Measurements from ENCODE around the gene SORBS1.
A peak's percentile ranks its signal among the peaks of the same experiment; 100 is the strongest.

The SORBS1 gene

DNA sequence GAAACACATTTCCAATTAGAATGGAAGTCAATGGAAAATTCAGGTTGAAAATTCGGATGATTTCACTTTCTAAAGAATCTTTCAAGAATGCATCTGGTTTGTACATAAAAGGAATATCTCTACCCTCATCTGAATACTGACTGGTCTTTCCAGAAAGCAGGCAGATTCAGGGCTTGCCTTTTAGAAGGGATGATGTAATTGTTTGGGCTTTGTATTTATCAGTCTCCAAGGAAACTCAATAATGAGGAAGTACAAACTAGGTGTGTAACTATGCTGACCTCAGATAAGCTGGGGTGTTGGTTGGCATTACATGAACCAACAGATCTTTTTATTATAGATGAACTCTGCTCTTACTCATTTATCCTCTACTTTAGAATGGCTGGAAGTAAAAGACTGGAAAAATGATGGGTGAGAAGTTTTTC is 294.5 kb downstream of the SORBS1 start:
- Histone ChIP-seq H3K4me3 (ENCODE audit: low read depth, low read length) (no peak overlapping the region), H3K27ac (ENCODE audit: extremely low read depth, low read depth, low read length) (no peak overlapping the region), H3K4me1 (ENCODE audit: control insufficient read depth, insufficient read depth, low read length) (peaks cover 16% of the 10 kb centered on the region), H3K36me3 (ENCODE audit: control insufficient read depth in 2 of 2, insufficient read depth in 1 of 2, low read length in 2 of 2) (peaks cover 15 to 51% of the 10 kb centered on the region in 2 experiments), H3K9me3 (ENCODE audit: control insufficient read depth, insufficient read depth, low read depth, low read length) (no peaks in the 10 kb centered on the region)
- ChIA-PET CTCF (no interaction called here), POLR2A (interaction anchor here (1.0 kb wide), 1 partner anchor 10 kb away, joined by 4 read pairs; no protein-coding TSS in a partner anchor)
- TF ChIP-seq ZNF211 (tag by site-specific recombination; IDR thresholded peaks at IDR 0.05; ENCODE audit: low read depth) (no peak), ZNF785 (tag by site-specific recombination; IDR thresholded peaks at IDR 0.05) (no peak), ZNF2 (tag by site-specific recombination; IDR thresholded peaks at IDR 0.05) (0 out of 2 replicates have a peak, but pooled peaks have one; percentile 18), ZNF335 (tag by site-specific recombination; conservative IDR thresholded peaks at IDR 0.05) (peak; percentile 96), ZNF792 (tag by site-specific recombination; IDR thresholded peaks at IDR 0.05) (no peak), ZNF677 (tag by site-specific recombination; IDR thresholded peaks at IDR 0.05) (no peak), ZNF571 (tag by site-specific recombination; IDR thresholded peaks at IDR 0.05) (no peak), IKZF3 (tag by site-specific recombination; IDR thresholded peaks at IDR 0.05) (peak; percentile 59; the same call in 1 of the 2 replicates), GLIS2 (tag by site-specific recombination; IDR thresholded peaks at IDR 0.05) (no peak), ZNF561 (tag by site-specific recombination; IDR thresholded peaks at IDR 0.05; ENCODE audit: borderline replicate concordance) (no peak), ZNF777 (tag by site-specific recombination; IDR thresholded peaks at IDR 0.05; ENCODE audit: borderline replicate concordance) (no peak), ZNF473 (tag by site-specific recombination; IDR thresholded peaks at IDR 0.05) (no peak), ZNF610 (tag by site-specific recombination; IDR thresholded peaks at IDR 0.05; ENCODE audit: borderline replicate concordance) (no peak), ZSCAN30 (tag by site-specific recombination; IDR thresholded peaks at IDR 0.05) (peak; percentile 56; the same call in 1 of the 2 replicates), ZNF175 (tag by site-specific recombination; IDR thresholded peaks at IDR 0.05) (no peak), ZSCAN23 (tag by site-specific recombination; IDR thresholded peaks at IDR 0.05) (0 out of 2 replicates have a peak, but pooled peaks have one; percentile 16), WT1 (tag by site-specific recombination; IDR thresholded peaks at IDR 0.05) (no peak), ZNF24 (tag by site-specific recombination; IDR thresholded peaks at IDR 0.05) (no peak), ZNF16 (tag by site-specific recombination; IDR thresholded peaks at IDR 0.05; ENCODE audit: low read depth) (no peak)
- TF ChIP-seq, protein P1, sequence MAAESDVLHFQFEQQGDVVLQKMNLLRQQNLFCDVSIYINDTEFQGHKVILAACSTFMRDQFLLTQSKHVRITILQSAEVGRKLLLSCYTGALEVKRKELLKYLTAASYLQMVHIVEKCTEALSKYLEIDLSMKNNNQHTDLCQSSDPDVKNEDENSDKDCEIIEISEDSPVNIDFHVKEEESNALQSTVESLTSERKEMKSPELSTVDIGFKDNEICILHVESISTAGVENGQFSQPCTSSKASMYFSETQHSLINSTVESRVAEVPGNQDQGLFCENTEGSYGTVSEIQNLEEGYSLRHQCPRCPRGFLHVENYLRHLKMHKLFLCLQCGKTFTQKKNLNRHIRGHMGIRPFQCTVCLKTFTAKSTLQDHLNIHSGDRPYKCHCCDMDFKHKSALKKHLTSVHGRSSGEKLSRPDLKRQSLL (tag by site-specific recombination; IDR thresholded peaks at IDR 0.05), result no peak
- TF ChIP-seq, protein P2, sequence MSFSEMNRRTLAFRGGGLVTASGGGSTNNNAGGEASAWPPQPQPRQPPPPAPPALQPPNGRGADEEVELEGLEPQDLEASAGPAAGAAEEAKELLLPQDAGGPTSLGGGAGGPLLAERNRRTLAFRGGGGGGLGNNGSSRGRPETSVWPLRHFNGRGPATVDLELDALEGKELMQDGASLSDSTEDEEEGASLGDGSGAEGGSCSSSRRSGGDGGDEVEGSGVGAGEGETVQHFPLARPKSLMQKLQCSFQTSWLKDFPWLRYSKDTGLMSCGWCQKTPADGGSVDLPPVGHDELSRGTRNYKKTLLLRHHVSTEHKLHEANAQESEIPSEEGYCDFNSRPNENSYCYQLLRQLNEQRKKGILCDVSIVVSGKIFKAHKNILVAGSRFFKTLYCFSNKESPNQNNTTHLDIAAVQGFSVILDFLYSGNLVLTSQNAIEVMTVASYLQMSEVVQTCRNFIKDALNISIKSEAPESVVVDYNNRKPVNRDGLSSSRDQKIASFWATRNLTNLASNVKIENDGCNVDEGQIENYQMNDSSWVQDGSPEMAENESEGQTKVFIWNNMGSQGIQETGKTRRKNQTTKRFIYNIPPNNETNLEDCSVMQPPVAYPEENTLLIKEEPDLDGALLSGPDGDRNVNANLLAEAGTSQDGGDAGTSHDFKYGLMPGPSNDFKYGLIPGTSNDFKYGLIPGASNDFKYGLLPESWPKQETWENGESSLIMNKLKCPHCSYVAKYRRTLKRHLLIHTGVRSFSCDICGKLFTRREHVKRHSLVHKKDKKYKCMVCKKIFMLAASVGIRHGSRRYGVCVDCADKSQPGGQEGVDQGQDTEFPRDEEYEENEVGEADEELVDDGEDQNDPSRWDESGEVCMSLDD (tag by site-specific recombination; IDR thresholded peaks at IDR 0.05), result no peak
- TF ChIP-seq, protein P3, sequence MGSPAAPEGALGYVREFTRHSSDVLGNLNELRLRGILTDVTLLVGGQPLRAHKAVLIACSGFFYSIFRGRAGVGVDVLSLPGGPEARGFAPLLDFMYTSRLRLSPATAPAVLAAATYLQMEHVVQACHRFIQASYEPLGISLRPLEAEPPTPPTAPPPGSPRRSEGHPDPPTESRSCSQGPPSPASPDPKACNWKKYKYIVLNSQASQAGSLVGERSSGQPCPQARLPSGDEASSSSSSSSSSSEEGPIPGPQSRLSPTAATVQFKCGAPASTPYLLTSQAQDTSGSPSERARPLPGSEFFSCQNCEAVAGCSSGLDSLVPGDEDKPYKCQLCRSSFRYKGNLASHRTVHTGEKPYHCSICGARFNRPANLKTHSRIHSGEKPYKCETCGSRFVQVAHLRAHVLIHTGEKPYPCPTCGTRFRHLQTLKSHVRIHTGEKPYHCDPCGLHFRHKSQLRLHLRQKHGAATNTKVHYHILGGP (tag by site-specific recombination; IDR thresholded peaks at IDR 0.05), result no peak
- TF ChIP-seq, protein P4, sequence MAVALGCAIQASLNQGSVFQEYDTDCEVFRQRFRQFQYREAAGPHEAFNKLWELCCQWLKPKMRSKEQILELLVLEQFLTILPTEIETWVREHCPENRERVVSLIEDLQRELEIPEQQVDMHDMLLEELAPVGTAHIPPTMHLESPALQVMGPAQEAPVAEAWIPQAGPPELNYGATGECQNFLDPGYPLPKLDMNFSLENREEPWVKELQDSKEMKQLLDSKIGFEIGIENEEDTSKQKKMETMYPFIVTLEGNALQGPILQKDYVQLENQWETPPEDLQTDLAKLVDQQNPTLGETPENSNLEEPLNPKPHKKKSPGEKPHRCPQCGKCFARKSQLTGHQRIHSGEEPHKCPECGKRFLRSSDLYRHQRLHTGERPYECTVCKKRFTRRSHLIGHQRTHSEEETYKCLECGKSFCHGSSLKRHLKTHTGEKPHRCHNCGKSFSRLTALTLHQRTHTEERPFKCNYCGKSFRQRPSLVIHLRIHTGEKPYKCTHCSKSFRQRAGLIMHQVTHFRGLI (tag by site-specific recombination; IDR thresholded peaks at IDR 0.05), result peak; percentile 83
- TF ChIP-seq, protein P5, sequence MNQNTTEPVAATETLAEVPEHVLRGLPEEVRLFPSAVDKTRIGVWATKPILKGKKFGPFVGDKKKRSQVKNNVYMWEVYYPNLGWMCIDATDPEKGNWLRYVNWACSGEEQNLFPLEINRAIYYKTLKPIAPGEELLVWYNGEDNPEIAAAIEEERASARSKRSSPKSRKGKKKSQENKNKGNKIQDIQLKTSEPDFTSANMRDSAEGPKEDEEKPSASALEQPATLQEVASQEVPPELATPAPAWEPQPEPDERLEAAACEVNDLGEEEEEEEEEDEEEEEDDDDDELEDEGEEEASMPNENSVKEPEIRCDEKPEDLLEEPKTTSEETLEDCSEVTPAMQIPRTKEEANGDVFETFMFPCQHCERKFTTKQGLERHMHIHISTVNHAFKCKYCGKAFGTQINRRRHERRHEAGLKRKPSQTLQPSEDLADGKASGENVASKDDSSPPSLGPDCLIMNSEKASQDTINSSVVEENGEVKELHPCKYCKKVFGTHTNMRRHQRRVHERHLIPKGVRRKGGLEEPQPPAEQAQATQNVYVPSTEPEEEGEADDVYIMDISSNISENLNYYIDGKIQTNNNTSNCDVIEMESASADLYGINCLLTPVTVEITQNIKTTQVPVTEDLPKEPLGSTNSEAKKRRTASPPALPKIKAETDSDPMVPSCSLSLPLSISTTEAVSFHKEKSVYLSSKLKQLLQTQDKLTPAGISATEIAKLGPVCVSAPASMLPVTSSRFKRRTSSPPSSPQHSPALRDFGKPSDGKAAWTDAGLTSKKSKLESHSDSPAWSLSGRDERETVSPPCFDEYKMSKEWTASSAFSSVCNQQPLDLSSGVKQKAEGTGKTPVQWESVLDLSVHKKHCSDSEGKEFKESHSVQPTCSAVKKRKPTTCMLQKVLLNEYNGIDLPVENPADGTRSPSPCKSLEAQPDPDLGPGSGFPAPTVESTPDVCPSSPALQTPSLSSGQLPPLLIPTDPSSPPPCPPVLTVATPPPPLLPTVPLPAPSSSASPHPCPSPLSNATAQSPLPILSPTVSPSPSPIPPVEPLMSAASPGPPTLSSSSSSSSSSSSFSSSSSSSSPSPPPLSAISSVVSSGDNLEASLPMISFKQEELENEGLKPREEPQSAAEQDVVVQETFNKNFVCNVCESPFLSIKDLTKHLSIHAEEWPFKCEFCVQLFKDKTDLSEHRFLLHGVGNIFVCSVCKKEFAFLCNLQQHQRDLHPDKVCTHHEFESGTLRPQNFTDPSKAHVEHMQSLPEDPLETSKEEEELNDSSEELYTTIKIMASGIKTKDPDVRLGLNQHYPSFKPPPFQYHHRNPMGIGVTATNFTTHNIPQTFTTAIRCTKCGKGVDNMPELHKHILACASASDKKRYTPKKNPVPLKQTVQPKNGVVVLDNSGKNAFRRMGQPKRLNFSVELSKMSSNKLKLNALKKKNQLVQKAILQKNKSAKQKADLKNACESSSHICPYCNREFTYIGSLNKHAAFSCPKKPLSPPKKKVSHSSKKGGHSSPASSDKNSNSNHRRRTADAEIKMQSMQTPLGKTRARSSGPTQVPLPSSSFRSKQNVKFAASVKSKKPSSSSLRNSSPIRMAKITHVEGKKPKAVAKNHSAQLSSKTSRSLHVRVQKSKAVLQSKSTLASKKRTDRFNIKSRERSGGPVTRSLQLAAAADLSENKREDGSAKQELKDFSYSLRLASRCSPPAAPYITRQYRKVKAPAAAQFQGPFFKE (tag by site-specific recombination; IDR thresholded peaks at IDR 0.05; ENCODE audit: borderline replicate concordance), result no peak
- TF ChIP-seq, protein P6, sequence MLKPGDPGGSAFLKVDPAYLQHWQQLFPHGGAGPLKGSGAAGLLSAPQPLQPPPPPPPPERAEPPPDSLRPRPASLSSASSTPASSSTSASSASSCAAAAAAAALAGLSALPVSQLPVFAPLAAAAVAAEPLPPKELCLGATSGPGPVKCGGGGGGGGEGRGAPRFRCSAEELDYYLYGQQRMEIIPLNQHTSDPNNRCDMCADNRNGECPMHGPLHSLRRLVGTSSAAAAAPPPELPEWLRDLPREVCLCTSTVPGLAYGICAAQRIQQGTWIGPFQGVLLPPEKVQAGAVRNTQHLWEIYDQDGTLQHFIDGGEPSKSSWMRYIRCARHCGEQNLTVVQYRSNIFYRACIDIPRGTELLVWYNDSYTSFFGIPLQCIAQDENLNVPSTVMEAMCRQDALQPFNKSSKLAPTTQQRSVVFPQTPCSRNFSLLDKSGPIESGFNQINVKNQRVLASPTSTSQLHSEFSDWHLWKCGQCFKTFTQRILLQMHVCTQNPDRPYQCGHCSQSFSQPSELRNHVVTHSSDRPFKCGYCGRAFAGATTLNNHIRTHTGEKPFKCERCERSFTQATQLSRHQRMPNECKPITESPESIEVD (tag by site-specific recombination; IDR thresholded peaks at IDR 0.05), result peak; percentile 86

Measured in HEK293 (cell line).